Femur (tissue), 1 donor: ENCODE measurements around the gene TFDP1.
A peak's percentile ranks its signal among the peaks of the same experiment; 100 is the strongest.

ENCODE experiments used
- DNase-seq: peaks from one replicate; pipeline ENCODE4 v3.0.0-alpha.2; 2017

The TFDP1 gene, protein sequence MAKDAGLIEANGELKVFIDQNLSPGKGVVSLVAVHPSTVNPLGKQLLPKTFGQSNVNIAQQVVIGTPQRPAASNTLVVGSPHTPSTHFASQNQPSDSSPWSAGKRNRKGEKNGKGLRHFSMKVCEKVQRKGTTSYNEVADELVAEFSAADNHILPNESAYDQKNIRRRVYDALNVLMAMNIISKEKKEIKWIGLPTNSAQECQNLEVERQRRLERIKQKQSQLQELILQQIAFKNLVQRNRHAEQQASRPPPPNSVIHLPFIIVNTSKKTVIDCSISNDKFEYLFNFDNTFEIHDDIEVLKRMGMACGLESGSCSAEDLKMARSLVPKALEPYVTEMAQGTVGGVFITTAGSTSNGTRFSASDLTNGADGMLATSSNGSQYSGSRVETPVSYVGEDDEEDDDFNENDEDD

DNA sequence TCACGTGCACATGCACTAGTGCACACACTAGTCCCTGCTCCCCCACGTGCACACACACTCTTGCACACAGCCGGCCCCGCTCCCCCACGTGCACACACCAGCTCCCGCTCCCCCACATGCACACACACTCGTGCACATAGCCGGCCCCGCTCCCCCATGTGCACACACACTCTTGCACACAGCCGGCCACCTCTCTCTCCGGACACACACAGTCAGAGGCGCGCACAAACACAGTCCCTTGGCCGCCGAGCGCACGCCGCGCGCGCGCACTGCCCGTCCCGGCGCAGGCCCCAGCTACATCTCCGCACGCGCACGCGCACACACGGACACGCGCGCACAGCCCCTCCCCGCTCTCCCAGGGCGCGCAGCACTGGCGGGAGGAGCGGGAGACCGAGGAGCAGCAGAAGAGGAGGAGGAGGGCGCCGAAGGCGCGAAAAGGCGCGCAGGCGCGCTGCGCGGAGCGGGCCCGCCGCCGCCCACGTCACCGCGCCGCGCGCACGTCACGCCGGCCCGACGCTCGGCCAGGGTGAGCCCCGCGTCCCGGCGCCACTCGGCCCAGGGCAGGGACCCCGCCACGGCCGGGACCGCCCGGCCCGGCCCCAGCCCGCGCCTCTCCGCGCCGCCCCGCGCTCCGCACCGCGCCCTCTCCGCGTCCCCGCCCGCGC lies at the start of gene TFDP1:
Gene TFDP1, plus strand, starts transcription at position 549 of the 665 bp plus-strand sequence. CDS start 1,085 bp downstream, outside the sequence.
- DNase-seq = peak; percentile 92

DNA sequence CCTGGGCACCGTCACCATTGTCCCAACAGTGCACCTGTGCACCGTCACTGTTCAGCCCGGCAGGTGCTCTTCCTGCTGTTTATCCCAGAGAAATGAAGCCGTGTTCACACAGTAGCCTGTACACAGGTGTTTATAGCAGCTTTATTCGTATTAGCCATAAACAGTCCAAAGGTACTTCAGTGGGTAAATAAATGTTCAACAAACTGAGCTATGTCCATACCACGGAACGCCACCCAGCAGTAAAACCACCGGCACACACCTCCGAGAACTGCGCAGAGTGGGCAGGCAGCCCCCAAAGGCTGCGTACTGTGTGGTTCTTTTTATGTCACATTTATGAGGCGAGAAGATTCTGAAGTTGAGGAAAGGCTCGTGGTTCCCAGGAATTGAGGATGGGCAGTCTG lies 49.2 kb upstream of the TFDP1 start:
- no peak for DNase-seq

DNA sequence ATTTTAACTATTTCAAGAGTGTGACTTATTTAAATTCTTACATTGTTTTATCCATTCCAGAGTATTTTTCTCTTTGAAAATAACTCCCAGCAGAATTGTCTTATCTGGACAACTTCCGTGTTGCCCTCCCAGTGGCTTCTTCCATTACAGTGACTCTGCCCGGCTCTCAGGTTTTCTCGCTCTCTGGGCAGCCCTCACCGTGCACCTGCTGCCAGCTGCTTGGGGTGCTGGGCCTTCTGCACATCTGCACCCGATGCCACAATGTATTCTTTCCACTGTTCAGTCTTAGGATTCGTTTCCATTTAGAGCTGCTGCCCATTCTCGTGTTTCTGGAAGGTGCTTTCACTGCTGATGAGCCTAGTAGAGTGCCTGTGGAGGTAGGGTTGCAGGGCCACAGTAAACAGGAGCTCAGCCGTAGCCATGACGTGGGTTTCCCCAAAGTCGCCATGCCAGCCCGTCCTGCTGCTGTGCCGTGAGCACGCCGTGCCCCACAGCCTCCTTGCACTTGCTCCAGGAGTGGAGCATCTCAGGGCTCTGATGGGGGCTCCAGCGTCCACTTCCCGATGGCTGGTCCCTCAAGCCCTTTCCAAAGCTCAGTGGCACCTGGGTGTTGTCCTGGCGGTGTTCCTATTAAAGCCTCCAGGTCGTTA lies 48.0 kb upstream of the TFDP1 start:
- no peak for DNase-seq

DNA sequence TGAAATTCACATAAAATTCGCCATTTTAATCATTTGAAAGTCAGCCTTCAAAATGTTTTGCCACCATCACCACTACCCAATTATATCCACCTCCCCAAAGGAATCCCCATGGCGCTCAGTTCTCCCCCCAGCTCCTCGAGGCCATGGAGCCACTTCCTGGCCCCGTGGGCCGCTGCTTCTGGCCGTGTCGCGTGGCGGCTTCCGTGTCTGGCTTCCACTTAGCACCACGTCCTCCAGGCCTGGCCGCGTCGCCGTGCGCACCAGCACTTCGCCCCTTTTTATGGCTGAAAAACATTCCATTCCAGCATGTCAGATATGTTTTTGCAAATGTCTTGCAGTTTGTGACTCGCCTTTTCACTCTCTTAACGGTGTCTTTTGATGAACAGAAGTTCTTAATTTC lies 47.3 kb upstream of the TFDP1 start:
- DNase-seq = no peak

- peak; percentile 3 for DNase-seq
Observed at GRCh38 chr13:113537909-113538688, 46.5 kb upstream of the TFDP1 start.

DNA sequence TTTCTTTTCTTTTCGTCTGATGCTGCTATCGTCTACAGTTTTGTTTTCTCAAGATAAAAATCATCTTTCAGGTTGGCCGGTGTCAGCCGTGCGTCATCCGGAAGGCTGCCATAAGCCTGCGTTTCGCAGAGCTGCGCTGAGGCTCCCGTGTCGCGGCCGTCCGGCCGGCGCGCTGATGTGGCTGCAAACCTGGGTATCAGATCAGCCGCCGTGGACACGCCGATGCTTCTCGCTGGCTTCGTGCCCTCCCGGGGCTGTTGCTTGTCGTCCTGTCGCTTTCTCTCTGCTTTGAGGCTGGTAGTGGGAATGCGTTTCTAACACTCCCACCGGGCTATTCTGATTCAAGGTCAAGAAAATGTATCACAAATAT lies 45.9 kb upstream of the TFDP1 start:
- DNase-seq = peak; percentile 5

DNA sequence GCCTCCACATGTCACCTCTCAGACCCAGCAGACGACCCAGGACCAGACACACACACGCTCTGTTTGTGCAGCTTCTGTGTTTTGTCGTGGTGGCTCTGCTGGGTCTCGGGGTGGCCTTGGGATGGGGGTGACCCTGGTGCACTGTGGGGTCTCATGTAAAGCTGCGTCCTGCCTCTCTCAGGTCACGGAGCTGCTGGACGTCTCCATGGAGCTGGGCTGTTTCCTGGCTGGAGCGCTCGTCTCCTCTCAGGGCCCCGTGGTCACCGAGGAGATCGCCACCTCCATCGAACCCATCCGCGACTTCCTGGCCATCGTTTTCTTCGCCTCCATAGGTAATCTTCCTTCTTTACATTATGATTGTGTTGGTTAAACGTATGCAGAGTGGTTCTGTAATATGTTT lies 45.4 kb upstream of the TFDP1 start:
- peak; percentile 2 for DNase-seq

DNA sequence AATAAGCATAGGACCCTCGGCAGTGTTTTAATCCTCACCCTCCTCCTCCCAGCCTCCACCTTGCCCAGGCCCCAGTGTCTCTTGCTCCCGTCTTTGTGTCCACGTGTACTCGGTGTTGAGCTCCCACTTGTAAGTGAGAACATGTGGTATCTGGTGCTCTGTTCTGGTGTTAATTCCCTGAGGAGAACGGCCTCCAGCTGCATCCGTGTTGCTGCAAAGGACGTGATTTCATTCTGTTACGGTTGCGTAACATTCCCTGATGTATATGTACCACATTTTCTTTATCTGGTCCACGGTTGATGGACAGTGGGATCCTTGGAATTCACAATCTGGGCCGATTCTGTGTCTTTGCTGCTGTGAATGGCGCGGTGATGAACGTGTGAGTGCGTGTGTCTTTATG lies 44.7 kb upstream of the TFDP1 start:
- peak; percentile 3 for DNase-seq

DNA sequence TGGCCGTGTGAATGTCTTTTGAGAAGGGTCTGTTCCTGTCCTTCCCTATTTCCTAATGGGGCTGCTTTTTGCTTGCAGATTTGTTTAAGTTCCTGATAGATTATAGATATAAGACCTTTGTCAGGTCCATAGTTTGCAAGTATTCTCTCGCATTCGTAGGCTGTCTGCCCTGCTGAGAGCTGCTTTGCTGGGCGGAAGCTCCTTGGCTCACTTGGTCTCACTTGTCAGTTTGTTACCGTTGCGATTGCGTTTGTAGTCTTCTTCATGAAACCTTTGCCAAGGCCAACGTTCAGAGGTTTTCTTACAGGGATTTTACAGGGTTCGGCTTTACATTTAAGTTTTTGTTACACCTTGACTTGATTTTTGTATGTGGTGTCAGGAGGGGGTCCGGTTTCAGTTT lies 44.0 kb upstream of the TFDP1 start:
- peak; percentile 3 for DNase-seq

- peak; percentile 11 for DNase-seq
Observed at GRCh38 chr13:113542751-113543424, 41.7 kb upstream of the TFDP1 start.

- DNase-seq = peak; percentile 11
Observed at GRCh38 chr13:113544071-113544891, 40.3 kb upstream of the TFDP1 start.

- DNase-seq = peak; percentile 11
Observed at GRCh38 chr13:113544896-113545295, 39.7 kb upstream of the TFDP1 start.

DNA sequence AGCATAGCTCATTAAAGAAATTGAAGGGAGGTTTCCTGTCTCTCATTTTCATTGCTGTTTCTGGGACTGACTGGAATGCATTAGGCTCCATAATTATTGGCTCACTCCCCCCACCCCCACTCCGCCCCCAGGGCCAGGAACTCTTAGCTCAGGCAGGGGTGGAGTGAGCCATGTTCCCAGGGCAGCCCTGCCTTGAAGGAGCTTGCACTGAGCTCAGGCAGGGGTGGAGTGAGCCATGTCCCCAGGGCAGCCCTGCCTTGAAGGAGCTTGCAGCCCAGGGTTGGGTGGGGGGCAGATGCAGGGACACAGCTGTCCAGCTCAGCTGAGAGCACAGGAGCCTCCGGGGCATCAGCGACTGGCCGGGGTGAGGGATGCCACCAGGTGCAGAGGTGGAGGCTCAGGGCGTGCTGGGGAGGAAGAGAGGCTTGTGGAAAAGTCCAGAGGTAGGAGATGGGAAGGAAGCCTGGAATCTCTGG lies 39.1 kb upstream of the TFDP1 start:
- peak; percentile 55 for DNase-seq

- DNase-seq = no peak
Observed at GRCh38 chr13:113545931-113546516, 38.5 kb upstream of the TFDP1 start.

DNA sequence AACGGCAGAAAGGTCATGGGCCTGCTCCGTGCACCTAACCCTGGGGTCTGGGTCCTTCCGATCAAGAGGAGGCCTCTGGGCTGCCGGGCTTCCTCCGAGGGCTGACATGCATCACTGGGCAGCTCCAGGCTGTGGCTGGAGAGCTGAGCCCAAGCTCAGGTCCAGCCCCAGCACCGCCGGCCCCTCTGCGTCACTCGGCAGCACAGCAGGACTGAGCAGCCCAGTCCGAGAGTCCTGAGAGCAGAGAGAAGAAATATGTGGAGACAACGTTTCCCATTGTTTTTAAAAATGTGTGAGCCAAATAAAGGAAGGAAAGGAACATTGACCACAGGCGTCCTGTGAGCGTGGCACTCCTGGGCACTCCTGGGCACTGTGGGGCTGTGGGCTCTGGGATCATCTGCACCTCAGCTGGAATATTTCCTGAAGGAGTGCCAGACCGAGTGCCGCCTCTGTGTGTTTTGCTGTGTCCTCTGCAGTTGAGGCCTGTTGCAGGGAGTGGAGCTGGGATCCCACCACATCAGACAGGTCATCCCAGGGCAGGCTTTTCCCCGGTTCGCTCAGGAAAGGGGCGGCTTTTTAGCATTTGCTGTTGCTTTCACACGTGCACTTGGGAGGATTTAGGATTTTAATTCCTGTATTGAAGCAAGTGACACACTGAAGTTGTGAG lies 37.8 kb upstream of the TFDP1 start:
- peak; percentile 75 for DNase-seq

DNA sequence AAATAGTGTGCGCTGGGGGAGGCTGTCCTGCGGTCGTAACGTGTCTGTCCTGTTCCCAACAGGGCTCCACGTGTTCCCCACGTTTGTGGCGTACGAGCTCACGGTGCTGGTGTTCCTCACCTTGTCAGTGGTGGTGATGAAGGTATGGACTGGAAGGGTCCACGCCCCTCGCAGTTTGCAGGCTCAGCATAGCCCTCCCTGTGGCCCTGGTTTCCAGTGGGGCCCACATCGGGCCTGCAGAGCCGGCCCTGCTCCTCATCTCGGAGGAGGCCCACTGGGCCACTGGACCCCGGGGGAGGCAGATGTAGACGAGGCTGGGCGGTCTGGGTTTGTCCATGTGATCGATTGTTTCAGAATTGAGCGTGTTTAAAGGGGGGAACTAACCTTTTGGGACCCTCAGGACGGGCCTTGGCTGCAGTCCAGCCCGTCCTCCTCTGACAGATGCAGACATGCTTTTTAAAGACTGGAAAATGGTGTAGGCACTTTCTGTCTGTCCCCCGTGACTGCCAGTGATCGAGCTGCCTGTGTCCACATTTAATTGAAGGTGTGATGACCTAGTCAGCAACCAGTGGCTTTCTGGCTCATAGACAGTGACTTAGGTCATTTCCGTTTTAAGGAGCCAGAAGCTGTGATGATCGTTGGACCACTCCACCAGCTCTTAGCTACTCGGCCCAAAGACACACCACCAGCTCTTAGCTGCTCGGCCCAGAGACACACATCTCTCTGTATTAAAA lies 37.1 kb upstream of the TFDP1 start:
- peak; percentile 54 for DNase-seq

DNA sequence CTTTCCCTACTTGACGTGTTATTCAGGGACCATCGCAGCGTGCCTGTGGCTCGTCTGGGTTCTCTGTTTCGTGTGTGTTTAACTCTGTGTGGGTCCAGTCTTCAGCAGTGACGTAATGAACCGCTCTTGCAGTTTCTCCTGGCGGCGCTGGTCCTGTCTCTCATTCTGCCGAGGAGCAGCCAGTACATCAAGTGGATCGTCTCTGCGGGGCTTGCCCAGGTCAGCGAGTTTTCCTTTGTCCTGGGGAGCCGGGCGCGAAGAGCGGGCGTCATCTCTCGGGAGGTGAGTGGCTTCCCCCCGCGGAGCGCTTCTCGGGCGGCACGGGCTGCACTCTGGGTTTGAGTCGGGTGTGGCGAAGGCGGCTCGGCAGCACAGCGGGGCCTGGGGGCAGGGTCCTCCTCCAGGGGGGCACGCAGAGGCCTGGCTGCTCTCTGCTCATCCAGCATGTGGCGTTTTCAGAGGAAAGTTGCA lies 36.3 kb upstream of the TFDP1 start:
- DNase-seq = no peak

GRCh38 chr13:113548778-113549621 lies 35.6 kb upstream of the TFDP1 start:
- no peak for DNase-seq

DNA sequence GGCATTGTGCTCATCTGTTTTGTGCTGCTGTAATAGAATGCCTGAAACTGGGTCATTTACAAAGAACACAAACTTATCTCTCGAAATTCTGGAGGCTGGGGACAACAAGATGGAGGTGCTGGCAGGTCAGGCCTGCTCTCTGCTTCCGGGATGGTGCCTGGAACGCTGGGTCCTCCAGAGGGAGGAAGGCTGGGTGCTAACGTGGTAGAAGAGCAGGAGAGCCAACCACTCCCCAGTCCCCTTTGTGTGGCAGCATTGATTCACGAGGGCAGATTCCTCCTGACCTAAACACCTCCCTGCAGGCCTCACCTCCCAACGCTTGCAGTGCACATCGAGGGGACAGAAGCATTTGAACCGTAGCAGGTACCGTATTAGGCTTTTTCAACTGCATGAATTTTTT lies 34.1 kb upstream of the TFDP1 start:
- DNase-seq = no peak
